NCI-H2171 treated with DMSO at 0.1 percent for 48 hours (cell line): ENCODE data around the gene FBRS.
"Not testable (repeated sequence)": the region's sequence is repeated elsewhere in the genome, so short reads cannot be mapped to it uniquely, and the experiment has no call there.

Experiments
- DNase-seq: peaks from one replicate; lab custom pipeline; 2025; lab: John Stamatoyannopoulos, UW

The FBRS gene

DNA sequence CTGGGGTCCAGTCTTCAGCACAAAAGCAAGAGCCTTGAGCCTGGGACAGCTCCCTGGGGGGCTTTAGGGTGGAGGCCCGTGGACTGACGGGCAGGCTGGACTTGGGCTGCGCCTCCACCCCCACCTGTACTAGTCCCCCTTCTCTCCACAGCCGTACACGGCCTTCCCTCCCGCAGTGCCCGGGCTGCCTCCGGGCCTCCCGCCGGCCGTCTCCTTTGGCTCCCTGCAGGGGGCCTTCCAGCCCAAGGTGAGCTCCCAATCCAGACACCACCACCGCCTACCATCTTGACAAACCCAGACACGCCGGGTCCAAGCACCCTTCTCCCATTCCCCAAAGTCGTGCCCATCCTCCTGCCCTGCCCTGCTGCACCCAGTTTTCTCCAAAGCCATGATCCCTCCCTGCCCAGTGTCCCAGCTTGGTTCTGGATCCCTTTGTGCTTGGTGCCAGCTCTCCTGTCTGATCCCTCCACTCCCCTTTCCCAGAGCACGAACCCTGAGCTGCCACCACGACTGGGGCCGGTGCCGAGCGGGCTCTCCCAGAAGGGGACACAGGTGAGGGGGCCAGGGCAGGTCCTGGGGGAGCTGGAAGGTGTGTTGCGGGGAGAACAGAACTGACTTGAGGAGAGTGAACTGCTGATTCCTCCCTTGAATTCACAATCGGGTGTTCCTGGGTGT is 7.1 kb downstream of the FBRS start:
- no peak for DNase-seq

- no peak for DNase-seq
Measured at GRCh38 chr16:30665830-30666190, 7.6 kb downstream of the FBRS start.

DNA sequence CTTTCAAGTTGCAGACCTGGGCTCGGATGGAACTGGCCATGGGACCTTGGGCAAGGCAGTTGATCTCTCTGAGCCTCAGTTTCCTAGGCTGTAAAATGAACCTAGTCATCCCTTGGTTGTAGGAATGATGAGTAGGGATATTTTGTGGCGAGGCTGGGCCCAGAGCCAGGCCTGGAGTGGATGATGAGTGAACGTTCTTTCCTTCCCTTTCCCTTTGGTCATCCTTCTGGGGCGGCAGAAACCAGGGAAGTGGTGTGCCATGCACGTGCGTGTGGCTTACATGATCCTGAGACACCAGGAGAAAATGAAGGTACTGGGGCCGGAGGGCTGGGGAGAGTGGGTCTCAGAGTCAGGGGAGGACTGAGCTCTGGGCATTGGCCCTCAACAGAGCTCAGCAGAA is 8.4 kb downstream of the FBRS start:
- no peak for DNase-seq

GRCh38 chr16:30667361-30667905 is 9.2 kb downstream of the FBRS start:
- DNase-seq: no peak

- no peak for DNase-seq
Measured at GRCh38 chr16:30668393-30668792, 10.2 kb downstream of the FBRS start.

GRCh38 chr16:30669026-30669902 is 11.0 kb downstream of the FBRS start:
- DNase-seq: no peak

GRCh38 chr16:30669903-30670824 is 11.9 kb downstream of the FBRS start:
- no peak for DNase-seq

GRCh38 chr16:30675143-30675542 is 16.9 kb downstream of the FBRS start:
- no peak for DNase-seq

GRCh38 chr16:30677931-30678585 is 19.8 kb downstream of the FBRS start:
- DNase-seq: no peak

DNA sequence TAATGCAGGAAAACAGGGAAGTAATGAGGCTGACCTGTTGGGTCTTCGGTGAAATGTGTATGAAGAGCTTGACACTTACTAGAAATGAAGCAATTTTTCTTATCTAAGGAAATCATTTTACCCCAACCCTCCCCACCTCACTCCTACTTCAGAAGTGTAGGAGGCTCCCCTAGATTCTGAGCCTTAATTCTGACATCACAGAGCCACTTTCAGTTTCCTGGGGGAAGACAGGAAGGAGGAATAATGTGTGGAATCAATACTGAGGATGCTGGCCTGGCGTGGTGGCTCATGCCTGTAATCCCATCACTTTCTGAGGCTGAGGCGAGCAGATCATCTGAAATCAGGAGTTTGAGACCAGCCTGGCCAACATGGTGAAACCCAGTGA is 20.3 kb downstream of the FBRS start:
- no peak for DNase-seq

- DNase-seq: no peak
Measured at GRCh38 chr16:30680326-30680725, 22.1 kb downstream of the FBRS start.

- no peak for DNase-seq
Measured at GRCh38 chr16:30688701-30689100, 30.5 kb downstream of the FBRS start.

DNA sequence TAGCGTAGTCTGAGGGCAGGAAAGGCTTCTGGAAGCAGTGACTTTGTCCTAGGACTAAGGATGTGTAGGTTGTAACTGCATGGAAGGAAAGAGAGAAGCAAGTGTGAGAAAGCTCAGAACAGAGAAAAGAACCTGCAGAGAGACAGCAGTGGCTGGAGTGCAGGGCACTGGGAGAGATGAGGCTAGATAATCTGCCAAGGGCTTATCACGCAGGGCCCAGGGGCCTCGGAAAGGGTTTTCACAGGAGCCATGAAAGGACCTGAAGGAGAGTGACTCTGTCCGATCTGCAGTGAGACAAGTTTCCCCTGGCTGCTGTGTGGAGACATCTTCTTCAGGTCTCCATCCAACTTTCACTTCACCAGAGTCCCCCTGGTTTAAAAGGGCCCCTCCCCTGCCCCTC is 33.7 kb downstream of the FBRS start:
- no peak for DNase-seq

DNA sequence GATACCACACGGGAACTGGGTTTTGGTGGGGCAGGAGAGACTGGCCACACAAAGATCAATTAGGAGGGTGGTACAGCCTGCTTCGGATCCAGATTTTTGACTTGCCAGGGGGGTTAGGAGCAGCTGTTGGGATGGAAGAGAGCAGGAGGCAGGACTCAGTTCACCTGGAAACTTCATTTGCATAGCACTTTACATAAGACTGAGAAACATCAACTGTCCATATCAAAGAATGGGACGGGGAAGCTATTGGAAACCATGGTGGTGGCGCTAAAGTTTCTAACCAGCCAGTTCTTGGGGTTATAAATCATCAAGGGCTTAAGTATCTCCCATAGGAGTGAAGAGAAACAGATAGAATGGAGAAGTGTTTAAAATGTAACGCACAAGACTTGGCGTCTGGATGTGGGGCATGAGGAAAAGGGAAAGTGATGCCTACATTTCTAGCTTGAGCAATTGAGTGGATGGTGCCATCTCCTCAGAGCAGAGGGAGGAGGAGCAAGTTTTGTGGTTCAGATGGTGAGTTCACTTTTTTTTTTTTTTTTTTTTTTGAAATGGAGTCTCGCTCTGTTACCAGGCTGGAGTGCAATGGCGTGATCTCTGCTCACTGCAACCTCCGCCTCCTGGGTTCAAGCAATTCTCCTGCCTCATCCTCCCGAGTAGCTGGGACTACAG is 34.3 kb downstream of the FBRS start:
- DNase-seq: no peak

DNA sequence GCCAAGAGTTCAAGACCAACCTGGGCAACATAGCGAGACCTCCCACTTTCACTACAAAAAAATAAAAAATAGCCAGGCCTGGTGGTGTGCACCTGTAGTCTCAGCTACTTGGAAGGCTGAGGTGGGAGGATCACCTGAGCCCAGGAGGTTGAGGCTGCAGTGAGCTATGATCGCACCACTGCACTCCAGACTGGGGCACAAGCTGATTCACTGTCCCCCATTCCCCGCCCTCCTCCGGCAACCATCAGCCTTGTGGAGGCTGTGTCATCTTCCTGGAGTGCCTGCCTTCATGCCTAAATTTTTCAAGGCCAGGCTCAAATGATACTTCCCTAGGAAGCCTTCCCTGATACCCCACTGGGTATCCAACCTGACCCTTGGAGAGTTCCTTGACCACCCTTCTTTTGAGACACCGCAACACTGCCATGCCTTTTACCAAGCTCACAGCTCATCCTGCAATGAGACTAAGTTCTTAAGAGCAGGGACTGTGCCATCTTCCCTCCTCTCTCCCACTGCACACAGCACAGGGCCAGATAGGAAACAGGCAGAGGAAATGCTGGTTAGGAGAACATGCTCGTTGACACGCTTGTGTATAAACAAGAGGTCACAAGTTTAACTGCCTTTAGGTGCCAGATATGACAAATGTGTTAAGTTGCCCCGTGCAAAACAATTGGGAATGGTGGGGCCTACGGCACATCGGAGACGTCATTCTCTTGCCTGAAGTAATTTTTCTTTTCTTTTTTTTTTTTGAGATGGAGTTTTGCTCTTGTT is 36.9 kb downstream of the FBRS start:
- DNase-seq: no peak

DNA sequence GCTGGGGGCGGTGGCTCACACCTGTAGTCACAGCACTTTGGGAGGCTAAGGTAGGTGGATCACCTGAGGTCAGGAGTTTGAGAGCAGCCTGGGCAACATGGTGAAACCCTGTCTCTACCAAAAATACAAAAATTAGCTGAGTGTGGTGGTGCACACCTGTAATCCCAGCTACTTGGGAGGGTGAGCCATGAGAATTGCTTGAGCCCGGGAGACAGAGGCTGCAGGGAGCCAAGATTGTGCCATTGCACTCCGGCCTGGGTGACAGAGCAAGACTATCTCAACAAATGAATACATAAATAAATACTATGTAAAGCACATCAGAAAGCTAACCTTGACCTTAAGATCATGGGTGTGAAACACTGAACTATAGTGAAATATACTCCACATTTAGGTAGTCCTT is 38.4 kb downstream of the FBRS start:
- DNase-seq: not testable (repeated sequence)

DNA sequence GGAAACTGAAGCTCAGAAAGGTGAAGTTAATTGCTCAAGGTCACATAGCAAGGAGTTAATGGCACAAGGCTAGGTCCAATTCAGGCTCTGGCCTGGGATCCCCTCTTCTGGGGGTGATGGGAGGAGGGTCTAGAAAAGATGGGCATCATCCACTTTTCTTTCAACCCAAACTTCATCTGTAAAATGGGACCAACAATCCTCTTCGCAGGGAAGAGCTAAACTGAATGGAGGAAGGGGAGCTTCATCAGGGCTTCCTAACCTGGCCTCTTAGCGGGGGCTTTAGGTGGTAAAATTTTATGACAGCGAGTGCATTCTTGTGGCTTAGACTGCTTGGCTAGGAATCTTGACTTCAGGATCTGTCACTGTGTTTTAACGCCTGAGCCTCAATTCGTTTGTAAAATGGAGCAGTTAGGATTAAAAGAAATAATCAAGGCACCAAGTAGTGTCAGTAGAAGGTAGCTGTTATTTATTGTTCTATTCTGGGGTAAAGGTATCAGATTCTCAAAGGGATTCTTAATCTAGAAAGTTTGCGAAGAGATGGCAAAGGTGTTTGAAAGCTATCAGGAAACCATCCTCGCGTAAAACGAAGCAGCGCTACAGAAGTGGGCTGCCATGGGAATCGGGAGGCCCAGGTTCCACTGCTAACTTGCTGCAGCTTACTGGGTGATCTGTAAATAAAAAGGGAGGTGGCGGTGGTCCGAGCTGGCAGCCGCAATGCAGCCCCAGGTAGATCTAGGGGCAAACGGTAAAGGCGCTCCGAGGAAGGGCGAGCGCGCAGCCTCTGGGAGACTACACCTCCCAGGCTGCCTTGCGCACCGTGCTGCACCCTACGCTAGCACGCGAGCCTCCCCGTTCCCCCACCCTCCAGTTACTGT is 39.3 kb downstream of the FBRS start:
- peak; percentile 97 for DNase-seq

DNA sequence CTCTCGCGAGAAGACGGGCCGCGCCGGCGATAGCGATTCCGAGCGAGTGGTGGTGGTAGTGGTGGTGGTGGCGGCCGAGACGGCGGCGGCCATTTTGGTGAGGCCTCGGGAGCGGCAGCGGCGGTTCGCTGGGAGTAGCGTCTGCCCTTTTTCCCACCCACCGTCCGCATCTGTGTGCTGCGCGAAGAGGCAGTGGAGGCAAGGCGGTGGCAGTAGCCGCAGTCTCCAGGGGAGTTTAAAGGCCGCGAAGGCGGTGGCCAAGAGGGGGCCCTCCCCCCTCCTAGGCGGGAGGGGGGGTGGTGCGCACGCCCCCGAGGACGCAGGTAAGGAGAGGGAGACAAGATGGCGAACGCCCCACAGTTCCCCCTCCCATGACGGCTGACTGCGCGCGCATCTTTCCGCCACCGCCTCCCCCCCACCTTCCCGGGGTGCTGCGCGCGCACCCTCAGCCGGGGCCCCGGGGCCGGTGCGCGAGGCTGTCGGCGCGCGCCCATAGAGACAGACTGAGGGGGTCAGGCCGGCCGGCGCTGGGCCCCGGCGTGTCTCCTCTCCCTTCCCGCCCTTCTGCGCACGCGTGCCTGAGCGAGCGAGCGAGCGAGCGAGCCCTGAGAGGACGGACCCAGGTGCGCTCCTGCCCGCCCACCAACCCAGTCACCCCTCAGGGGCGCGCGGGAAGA is 40.0 kb downstream of the FBRS start:
- DNase-seq: peak; percentile 86
